ENCODE results near the gene STYXL1. TPM values are rescaled to one million over a fixed set of nuclear protein-coding genes. Genes with fewer than 3 reads are reported as not detected.

Gene STYXL1
- total RNA-seq, 1 donor from 2014 or later: 28.4 TPM

DNA sequence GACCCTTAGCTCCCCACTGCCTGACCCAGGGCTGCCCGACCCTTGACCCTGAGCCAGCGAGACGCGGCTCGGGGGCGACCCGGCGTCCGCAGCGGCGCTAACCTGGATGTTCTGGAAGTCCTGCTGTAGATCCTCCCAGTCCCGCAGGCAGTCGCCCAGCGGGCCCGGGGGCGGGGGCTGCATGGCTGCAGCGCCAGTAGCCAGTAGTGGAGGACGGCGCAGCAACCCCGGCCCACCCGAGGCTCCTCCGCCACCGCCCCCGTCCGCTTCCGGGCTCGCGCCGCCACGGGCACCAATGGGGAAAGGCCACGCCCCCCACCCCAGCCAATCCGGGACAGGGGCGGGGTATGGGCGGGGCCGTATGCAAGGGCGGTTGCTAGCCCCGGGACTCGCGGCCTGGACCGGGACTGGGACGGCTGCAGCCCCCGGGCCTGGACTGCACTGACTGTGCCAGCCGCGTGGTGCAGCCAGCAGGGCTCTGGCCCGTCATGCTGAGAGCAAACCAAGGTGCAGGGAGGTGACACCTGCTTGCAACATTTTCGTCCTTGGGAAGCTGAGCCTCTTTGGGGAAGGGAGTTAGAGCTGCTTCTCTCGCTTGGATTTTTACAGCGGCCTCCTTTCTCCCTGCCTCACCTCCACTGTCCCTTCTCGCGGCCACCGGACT lies 53.3 kb downstream of the STYXL1 start, which contains the start of gene TMEM120A:
Gene TMEM120A (minus strand): TSS at position 208 of the 664 bp plus-strand sequence. CDS start 25 bp downstream, at position 183.
- peak; percentile 95 for DNase-seq (ENCODE audit: low spot score)

DNA sequence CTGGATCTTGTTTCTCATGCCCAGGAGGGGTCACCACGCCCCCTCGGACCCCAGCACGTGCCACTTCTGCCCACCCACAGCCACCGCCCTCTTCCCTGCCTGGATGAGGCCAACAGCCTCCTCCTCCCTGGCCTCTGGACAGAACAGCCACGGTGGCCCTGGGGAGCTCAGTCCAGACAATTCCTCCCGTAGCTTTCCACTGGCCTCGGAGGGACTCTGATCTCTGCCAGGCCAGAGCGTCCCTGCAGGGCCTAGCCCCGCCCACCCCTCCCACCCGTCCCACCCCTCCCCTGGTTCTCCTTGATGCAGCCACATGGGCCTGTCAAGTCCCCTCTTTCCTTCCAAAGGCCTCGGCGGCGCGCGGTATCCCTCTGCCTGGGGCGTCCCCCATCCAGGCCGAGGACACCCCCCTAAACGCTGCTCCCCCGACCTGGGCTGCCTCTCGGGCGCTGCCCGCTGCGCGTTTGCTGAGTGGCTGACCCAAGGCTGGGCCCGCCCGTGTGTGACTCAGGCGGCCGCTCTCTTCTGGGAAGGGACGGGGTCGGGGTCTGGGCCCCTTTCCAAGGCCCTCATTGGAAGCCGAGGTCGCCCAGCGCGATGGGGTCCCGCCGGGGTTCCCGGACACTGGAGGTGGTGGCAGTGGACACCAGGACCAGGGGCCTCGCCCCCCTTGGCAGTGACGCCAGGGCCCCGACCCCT lies 54.0 kb downstream of the STYXL1 start:
- peak; percentile 59 for DNase-seq (ENCODE audit: low spot score)

GRCh38 chr7:75992083-75992755 lies 55.6 kb downstream of the STYXL1 start:
- no peak for DNase-seq (ENCODE audit: low spot score)

- no peak for DNase-seq (ENCODE audit: low spot score)
Measured at GRCh38 chr7:75991531-75992082, 56.2 kb downstream of the STYXL1 start.

DNA sequence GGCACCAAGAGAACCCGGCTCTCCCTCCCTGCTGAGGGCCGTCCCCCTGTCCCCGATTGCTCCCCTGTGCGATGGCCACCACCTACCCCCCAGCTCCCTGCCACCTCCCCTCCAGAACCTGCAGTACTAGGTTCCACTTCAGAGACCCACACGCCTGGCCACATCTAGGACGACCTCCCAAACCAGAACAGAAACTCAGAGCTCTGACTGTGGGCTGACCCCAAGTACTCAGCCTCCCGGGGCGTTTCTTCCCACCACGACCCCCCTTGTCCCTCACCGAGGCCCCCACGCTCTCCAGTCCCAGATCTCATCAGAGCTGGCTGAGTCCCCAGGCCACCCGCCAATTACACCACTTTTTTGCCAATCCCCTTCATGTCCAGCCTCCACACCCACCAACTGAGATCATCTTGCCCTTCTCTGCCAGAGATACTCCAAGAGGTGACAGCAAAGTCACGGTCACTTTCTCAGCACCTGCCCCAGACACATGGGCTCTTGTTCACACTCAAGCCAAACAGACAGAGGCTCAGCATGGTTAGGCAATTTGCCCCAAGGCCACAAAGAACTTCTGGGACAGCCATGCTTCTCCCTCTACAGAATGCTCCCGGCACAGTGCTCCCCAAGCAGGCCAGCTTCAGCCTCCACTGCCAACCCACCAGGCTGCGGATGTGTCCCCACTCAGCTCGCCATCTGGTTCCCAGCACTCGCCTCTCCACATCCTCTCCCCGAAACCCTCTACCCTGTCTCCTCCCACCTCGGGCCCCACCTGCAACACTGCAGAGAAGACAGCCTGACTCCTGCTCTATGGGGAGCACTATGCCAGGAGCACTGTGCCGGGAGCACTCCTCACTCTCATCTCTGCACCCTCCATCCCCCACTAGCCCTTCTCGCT lies 58.1 kb downstream of the STYXL1 start:
- DNase-seq (ENCODE audit: low spot score): no peak

- DNase-seq (ENCODE audit: low spot score): no peak
Measured at GRCh38 chr7:75988568-75989499, 59.0 kb downstream of the STYXL1 start.

GRCh38 chr7:75987805-75988567 lies 59.8 kb downstream of the STYXL1 start:
- no peak for DNase-seq (ENCODE audit: low spot score)

- no peak for DNase-seq (ENCODE audit: low spot score)
Measured at GRCh38 chr7:75987026-75987804, 60.6 kb downstream of the STYXL1 start.

DNA sequence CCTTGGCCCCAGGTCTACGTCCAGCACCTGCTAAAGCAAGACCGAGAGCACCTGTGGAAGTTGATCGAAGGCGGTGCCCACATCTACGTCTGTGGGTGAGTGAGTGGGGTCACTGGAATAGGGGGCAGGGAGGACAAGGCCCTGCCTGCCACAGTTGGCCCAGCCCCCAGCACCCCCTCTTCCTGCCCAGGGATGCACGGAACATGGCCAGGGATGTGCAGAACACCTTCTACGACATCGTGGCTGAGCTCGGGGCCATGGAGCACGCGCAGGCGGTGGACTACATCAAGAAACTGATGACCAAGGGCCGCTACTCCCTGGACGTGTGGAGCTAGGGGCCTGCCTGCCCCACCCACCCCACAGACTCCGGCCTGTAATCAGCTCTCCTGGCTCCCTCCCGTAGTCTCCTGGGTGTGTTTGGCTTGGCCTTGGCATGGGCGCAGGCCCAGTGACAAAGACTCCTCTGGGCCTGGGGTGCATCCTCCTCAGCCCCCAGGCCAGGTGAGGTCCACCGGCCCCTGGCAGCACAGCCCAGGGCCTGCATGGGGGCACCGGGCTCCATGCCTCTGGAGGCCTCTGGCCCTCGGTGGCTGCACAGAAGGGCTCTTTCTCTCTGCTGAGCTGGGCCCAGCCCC lies 61.5 kb downstream of the STYXL1 start:
- no peak for DNase-seq (ENCODE audit: low spot score)

GRCh38 chr7:75985518-75986146 lies 62.2 kb downstream of the STYXL1 start:
- DNase-seq (ENCODE audit: low spot score): no peak

GRCh38 chr7:75985009-75985517 lies 62.7 kb downstream of the STYXL1 start:
- DNase-seq (ENCODE audit: low spot score): no peak

DNA sequence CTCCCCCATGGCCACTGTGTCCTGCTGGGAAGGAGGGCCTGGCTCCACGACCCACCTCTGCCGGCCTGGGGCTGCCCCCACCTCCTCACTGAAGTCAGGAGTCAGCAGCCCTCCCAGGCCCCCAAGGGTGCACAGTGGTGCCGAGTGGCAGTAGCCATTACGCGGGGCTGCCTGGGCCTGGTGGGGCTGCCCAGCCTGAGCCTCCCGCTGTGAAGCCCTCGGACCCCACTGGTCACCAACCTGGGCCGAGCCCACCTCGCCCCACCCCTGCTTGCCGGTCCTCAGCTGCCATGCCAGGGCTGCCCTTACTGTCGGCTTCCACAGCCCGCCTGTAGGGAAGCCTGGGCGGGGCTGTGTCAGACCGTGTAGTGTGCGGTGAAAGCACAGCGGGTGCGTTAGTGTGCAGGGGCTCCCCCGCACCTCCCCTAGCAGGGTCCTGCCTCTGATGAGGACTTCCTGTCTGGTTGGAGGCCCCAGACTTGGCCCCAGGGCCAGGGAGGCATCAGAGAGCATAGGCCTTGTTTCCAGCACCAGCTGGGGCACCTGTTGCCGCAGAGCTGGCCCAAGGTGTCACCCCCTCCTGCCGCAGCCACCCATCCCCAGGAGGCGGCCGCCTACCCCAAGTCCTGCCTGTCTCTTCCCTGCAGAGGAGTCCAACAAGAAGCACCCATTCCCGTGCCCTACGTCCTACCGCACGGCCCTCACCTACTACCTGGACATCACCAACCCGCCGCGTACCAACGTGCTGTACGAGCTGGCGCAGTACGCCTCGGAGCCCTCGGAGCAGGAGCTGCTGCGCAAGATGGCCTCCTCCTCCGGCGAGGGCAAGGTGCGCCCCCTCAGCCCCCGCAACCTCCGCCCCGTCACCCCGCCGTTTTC lies 63.4 kb downstream of the STYXL1 start:
- no peak for DNase-seq (ENCODE audit: low spot score)

DNA sequence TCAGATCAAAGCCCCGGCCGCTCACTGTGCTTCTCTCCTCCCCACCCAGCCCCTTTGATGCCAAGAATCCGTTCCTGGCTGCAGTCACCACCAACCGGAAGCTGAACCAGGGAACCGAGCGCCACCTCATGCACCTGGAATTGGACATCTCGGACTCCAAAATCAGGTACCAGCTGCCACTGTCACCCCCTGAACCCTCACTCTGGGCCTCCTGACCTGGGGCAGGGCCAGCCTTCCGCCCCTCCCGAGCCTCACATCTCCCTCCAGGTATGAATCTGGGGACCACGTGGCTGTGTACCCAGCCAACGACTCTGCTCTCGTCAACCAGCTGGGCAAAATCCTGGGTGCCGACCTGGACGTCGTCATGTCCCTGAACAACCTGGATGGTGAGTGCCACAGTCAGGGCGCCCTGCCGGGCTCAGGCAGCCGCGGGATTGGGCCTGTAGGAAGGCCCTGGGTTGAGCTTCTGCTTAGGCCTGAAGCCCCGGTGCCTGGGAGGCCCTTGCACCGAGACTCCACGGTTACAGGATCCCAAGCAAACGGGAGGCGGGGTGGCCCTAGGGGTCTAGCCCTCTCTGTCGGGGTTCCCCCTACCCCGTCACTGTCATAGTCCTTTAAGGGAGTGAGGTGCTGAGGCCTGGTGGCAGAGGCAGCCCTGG lies 64.2 kb downstream of the STYXL1 start:
- DNase-seq (ENCODE audit: low spot score): no peak

- DNase-seq (ENCODE audit: low spot score): no peak
Measured at GRCh38 chr7:75982306-75983064, 65.3 kb downstream of the STYXL1 start.
